Mesenchymal stem cell (in vitro differentiated cells and primary cell): ENCODE results near the gene WDR4.

Experiments
- DNase-seq: peaks from one replicate; pipeline ENCODE4 v3.0.0-alpha.2; 2013
- H2AFZ ChIP-seq: one replicate; pipeline ENCODE4 v1.6.1; 2013; ENCODE audit warnings: low read depth, mild to moderate bottlenecking, control low read depth, inconsistent platforms, low read length, moderate library complexity
- H2AK5ac ChIP-seq: 2 replicates; pipeline ENCODE4 v1.6.1; 2013; ENCODE audit warnings: low read length, moderate library complexity, mild to moderate bottlenecking, inconsistent platforms; ENCODE audit not compliant: severe bottlenecking
- H2BK120ac ChIP-seq: one replicate; pipeline ENCODE4 v1.6.1; 2013; ENCODE audit warnings: low read depth, mild to moderate bottlenecking, inconsistent platforms, low read length, moderate library complexity
- H2BK12ac ChIP-seq, 2 experiments: one replicate each; pipeline ENCODE4 v1.6.1; 2013; ENCODE audit warnings: inconsistent platforms in 2 of 2, low read length in 2 of 2, mild to moderate bottlenecking in 2 of 2, moderate library complexity in 2 of 2, control low read depth in 1 of 2
- H2BK15ac ChIP-seq: one replicate; pipeline ENCODE4 v1.6.1; 2013; ENCODE audit warnings: mild to moderate bottlenecking, low read depth, inconsistent platforms; ENCODE audit not compliant: poor library complexity, severe bottlenecking
- H2BK5ac ChIP-seq: 2 replicates; pipeline ENCODE4 v1.6.1; 2013; ENCODE audit warnings: low read depth, mild to moderate bottlenecking, low read length, control low read depth, inconsistent platforms; ENCODE audit not compliant: poor library complexity, severe bottlenecking
- H3K14ac ChIP-seq, 2 experiments: one replicate each; pipeline ENCODE4 v1.6.1; 2013; ENCODE audit warnings: inconsistent platforms in 2 of 2, low read length in 2 of 2, control low read depth in 1 of 2, mild to moderate bottlenecking in 1 of 2, moderate library complexity in 1 of 2
- H3K18ac ChIP-seq, 2 experiments: one replicate each; pipeline ENCODE4 v1.6.1; 2013; ENCODE audit warnings: inconsistent platforms in 2 of 2, low read length in 2 of 2, control low read depth in 1 of 2, low read depth in 1 of 2, mild to moderate bottlenecking in 1 of 2
- H3K23ac ChIP-seq, 2 experiments: one replicate each; pipeline ENCODE4 v1.6.1; 2013; ENCODE audit warnings: inconsistent platforms in 2 of 2, low read length in 2 of 2, mild to moderate bottlenecking in 2 of 2, moderate library complexity in 2 of 2, control low read depth in 1 of 2
- H3K27ac ChIP-seq: 2 replicates; pipeline ENCODE4 v1.5.1; 2013; ENCODE audit warnings: mild to moderate bottlenecking, moderate library complexity, low read length, control low read depth, inconsistent platforms; ENCODE audit not compliant: poor library complexity, severe bottlenecking
- H3K27me3 ChIP-seq, 2 experiments: 2 replicates each; pipeline versions ENCODE4 v1.6.1 to v1.7.0; 2013; ENCODE audit warnings: low read length in 2 of 2, mild to moderate bottlenecking in 2 of 2, moderate library complexity in 2 of 2, control low read depth in 1 of 2, inconsistent platforms in 1 of 2; ENCODE audit not compliant: control insufficient read depth in 1 of 2, insufficient read depth in 1 of 2
- H3K36me3 ChIP-seq, 2 experiments: 2 replicates each; pipeline versions ENCODE4 v1.6.1 to v1.7.0; 2013; ENCODE audit warnings: low read length in 2 of 2, control low read depth in 1 of 2, inconsistent platforms in 1 of 2, low read depth in 1 of 2, mild to moderate bottlenecking in 1 of 2; ENCODE audit not compliant: insufficient read depth in 2 of 2, control insufficient read depth in 1 of 2
- H3K4ac ChIP-seq, 2 experiments: one replicate each; pipeline ENCODE4 v1.6.1; 2013; ENCODE audit warnings: inconsistent platforms in 2 of 2, low read length in 2 of 2, mild to moderate bottlenecking in 2 of 2, moderate library complexity in 2 of 2, control low read depth in 1 of 2, low read depth in 1 of 2
- H3K4me1 ChIP-seq: 2 replicates; pipeline ENCODE4 v1.6.1; 2013; ENCODE audit warnings: low read depth, low read length, control low read depth; ENCODE audit not compliant: control insufficient read depth, insufficient read depth
- H3K4me2 ChIP-seq: 2 replicates; pipeline ENCODE4 v1.6.1; 2013; ENCODE audit warnings: low read length, mild to moderate bottlenecking, inconsistent platforms; ENCODE audit not compliant: poor library complexity, severe bottlenecking
- H3K4me3 ChIP-seq, 2 experiments: 2 replicates each; pipeline versions ENCODE4 v1.5.1 to v1.7.0; 2013; ENCODE audit warnings: low read length in 2 of 2, mild to moderate bottlenecking in 2 of 2, control low read depth in 1 of 2, low read depth in 1 of 2; ENCODE audit not compliant: insufficient read depth in 1 of 2
- H3K79me1 ChIP-seq: replicated peaks from 2 replicates; pipeline ENCODE4 v1.6.1; 2013; ENCODE audit warnings: mild to moderate bottlenecking, control low read depth, low read length, inconsistent platforms; ENCODE audit not compliant: poor library complexity, severe bottlenecking
- H3K9ac ChIP-seq: 2 replicates; pipeline ENCODE4 v1.7.0; 2013; ENCODE audit warnings: mild to moderate bottlenecking, low read length, moderate library complexity
- H3K9me3 ChIP-seq: 2 replicates; pipeline ENCODE4 v1.7.0; 2013; ENCODE audit warnings: mild to moderate bottlenecking, low read length; ENCODE audit not compliant: control insufficient read depth
- H4K8ac ChIP-seq: one replicate; pipeline ENCODE4 v1.6.1; 2013; ENCODE audit warnings: inconsistent platforms, mild to moderate bottlenecking, low read length, moderate library complexity
- H4K91ac ChIP-seq: one replicate; pipeline ENCODE4 v1.6.1; 2013; ENCODE audit warnings: mild to moderate bottlenecking, low read length, inconsistent platforms
- WGBS: methylation state at CpG from one replicate; pipeline ENCODE4 v1.1.7; 2013; ENCODE audit warnings: mixed read lengths; 5-methylcytosine and 5-hydroxymethylcytosine counted together

WDR4 gene

GRCh38 chr21:42853621-42854020 is 25.7 kb downstream of the WDR4 start:
- WGBS: 97% methylated on average over 20 of the region's 20 CpGs
- Histone ChIP-seq H3K4me1 (peaks cover 2% of the 10 kb centered on the region), H3K4ac (no peak overlapping the region), H2BK5ac (no peak overlapping the region), H3K27me3 (no peaks in the 10 kb centered on the region), H3K9me3 (no peaks in the 10 kb centered on the region), H3K4me3 (no peak overlapping the region), H4K91ac (no peak overlapping the region), H3K79me1 (peaks cover 58% of the 10 kb centered on the region), H3K14ac (no peak overlapping the region), H2BK12ac (no peak overlapping the region), H2AFZ (no peak overlapping the region), H3K27ac (no peak overlapping the region), H4K8ac (no peak overlapping the region), H2BK120ac (no peak overlapping the region), H2AK5ac (no peak overlapping the region), H2BK15ac (no peak overlapping the region), H3K36me3 (peaks cover 92 to 95% of the 10 kb centered on the region in 2 experiments), H3K9ac (no peak overlapping the region), H3K23ac (no peak overlapping the region), H3K4me2 (no peak overlapping the region), H3K18ac (no peak overlapping the region)
- no peak for DNase-seq

GRCh38 chr21:42852925-42853570 is 26.3 kb downstream of the WDR4 start:
- Histone ChIP-seq H3K18ac (no peak overlapping the region), H3K27ac (no peak overlapping the region), H3K4me1 (peaks cover 2% of the 10 kb centered on the region), H3K79me1 (peaks cover 56% of the 10 kb centered on the region), H3K9me3 (no peaks in the 10 kb centered on the region), H3K14ac (no peak overlapping the region), H4K91ac (no peak overlapping the region), H3K4me2 (no peak overlapping the region), H2BK12ac (no peak overlapping the region), H2AK5ac (no peak overlapping the region), H3K9ac (no peak overlapping the region), H2BK120ac (no peak overlapping the region), H2BK15ac (no peak overlapping the region), H3K27me3 (no peaks in the 10 kb centered on the region), H3K36me3 (peaks cover 88 to 95% of the 10 kb centered on the region in 2 experiments), H3K4ac (no peak overlapping the region), H3K23ac (no peak overlapping the region), H3K4me3 (no peak overlapping the region), H2BK5ac (no peak overlapping the region), H2AFZ (no peak overlapping the region), H4K8ac (no peak overlapping the region)
- no peak for DNase-seq
- WGBS: 97% methylated on average over 20 of the region's 20 CpGs

GRCh38 chr21:42851812-42852665 is 27.3 kb downstream of the WDR4 start:
- DNase-seq: no peak
- Histone ChIP-seq H2AK5ac (no peak overlapping the region), H3K27ac (no peak overlapping the region), H3K18ac (no peak overlapping the region), H3K36me3 (peaks cover 91 to 99% of the 10 kb centered on the region in 2 experiments), H2BK12ac (no peak overlapping the region), H3K9me3 (no peaks in the 10 kb centered on the region), H3K4me3 (no peak overlapping the region), H3K4ac (no peak overlapping the region), H2BK120ac (no peak overlapping the region), H3K4me2 (no peak overlapping the region), H3K27me3 (no peaks in the 10 kb centered on the region), H3K14ac (no peak overlapping the region), H2BK15ac (no peak overlapping the region), H3K79me1 (peaks cover 56% of the 10 kb centered on the region), H3K23ac (no peak overlapping the region), H3K4me1 (peaks cover 2% of the 10 kb centered on the region), H3K9ac (no peak overlapping the region), H2BK5ac (no peak overlapping the region), H4K8ac (no peak overlapping the region), H4K91ac (no peak overlapping the region), H2AFZ (no peak overlapping the region)
- 94% methylated on average over 19 of the region's 19 CpGs for WGBS

GRCh38 chr21:42850866-42851391 is 28.4 kb downstream of the WDR4 start:
- Histone ChIP-seq H3K4ac (no peak overlapping the region), H3K27me3 (no peaks in the 10 kb centered on the region), H3K14ac (no peak overlapping the region), H3K9me3 (no peaks in the 10 kb centered on the region), H3K27ac (no peak overlapping the region), H3K4me2 (no peak overlapping the region), H2BK5ac (no peak overlapping the region), H2AFZ (no peak overlapping the region), H3K23ac (no peak overlapping the region), H3K9ac (no peak overlapping the region), H4K91ac (no peak overlapping the region), H3K4me3 (no peak overlapping the region), H4K8ac (no peak overlapping the region), H2AK5ac (no peak overlapping the region), H3K36me3 (peaks cover 89 to 97% of the 10 kb centered on the region in 2 experiments), H2BK120ac (no peak overlapping the region), H2BK12ac (no peak overlapping the region), H3K79me1 (peaks cover 53% of the 10 kb centered on the region), H3K18ac (no peak overlapping the region), H3K4me1 (peaks cover 2% of the 10 kb centered on the region), H2BK15ac (no peak overlapping the region)
- WGBS: 85% methylated on average over 21 of the region's 21 CpGs
- DNase-seq: peak; percentile 22
